Measurements from ENCODE around the gene BOLL. TPM values are rescaled to one million over a fixed set of nuclear protein-coding genes. Genes with fewer than 3 reads are reported as not detected.

Gene BOLL
- total and polyA plus RNA-seq, 11 donors, result 0.08 to 0.21 (median 0.12) TPM; not detected in 8

GRCh38 chr2:197795277-197795676 lies 10.2 kb upstream of the BOLL start:
- no peak for DNase-seq
- no peaks in the 10 kb centered on the region for H3K36me3 ChIP-seq
- ATAC-seq, result no peak
- H3K27me3 ChIP-seq, result peaks cover 0 to 6% (median 0%) of the 10 kb centered on the region in 9 donors
- intact Hi-C loops (cut with DNase I), result no loop called here
- peaks cover 0 to 3% (median 0%) of the 10 kb centered on the region in 12 donors for H3K9me3 ChIP-seq
- H3K4me1 ChIP-seq, result peaks cover 0 to 25% (median 0%) of the 10 kb centered on the region in 12 donors
- no peak overlapping the region for H3K27ac ChIP-seq
- H3K4me3 ChIP-seq, result no peak overlapping the region
- no peak for TF ChIP-seq POLR2A (IDR thresholded peaks at IDR 0.05)

GRCh38 chr2:197793456-197793855 lies 8.3 kb upstream of the BOLL start:
- no peak overlapping the region for H3K4me3 ChIP-seq
- no peak overlapping the region for H3K27ac ChIP-seq
- peaks cover 0 to 6% (median 0%) of the 10 kb centered on the region in 9 donors for H3K27me3 ChIP-seq
- H3K36me3 ChIP-seq, result no peaks in the 10 kb centered on the region
- no peak for TF ChIP-seq POLR2A (IDR thresholded peaks at IDR 0.05)
- no peak for TF ChIP-seq CTCF (IDR thresholded peaks at IDR 0.05)
- DNase-seq, result peak in 2 of 5 donors; percentile 28 to 30
- ATAC-seq, result peak; percentile 52 to 89 (median 87)
- intact Hi-C loops (cut with DNase I), result loop anchor here in 1 of 10 donors (5.0 kb wide), 1 partner anchor 86 kb away; the partner anchor contains the start of gene MARS2
- peaks cover 0 to 19% (median 0%) of the 10 kb centered on the region in 12 donors for H3K4me1 ChIP-seq
- H3K9me3 ChIP-seq, result peaks cover 0 to 3% (median 0%) of the 10 kb centered on the region in 12 donors
- WGBS, 4 donors, result 40 to 63% (median 46%) methylated on average over 1 of the region's 1 CpG

DNA sequence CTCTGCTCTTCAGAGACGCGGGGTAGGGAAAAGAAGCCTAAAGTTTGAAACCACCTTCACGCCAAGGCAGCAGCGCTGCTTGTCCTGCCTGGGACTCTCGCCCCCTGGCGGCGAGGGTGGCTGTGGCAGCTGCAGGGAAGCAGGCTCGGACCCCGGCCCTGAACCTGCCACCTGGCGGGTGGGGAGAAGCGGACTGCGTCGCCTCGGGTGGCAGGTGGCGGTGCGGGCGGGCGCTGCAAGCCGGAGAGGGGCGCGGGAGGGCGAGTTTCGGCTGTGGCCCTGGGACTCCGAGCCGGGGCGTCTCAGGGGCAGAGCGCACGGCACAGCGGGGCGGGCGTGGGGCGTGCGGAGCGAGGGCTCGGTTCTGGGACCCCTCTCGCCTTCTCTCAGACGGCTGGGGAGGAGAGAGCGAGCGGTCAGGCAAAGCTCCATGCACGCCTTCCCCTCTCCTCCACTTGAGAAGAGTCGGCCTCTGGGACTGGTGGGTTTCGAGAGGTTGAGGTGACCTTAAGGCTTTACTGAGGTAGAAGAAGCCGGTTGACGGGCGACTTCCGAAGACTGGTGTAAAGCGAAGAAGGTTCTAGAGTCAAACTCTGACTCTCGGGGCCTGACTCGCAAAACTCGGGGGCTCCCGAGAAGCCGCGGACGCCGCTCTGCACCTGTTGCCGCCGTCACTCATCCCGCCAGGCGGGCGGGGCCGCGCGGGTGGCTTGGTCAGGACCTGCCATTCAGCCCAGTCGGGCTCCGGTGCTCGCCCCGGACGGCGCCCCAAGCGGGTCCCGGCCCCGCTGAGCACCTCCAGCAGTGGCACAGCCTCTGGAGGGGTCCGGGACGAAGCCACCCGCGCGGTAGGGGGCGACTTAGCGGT lies 1.1 kb upstream of the BOLL start:
- 5 to 8% (median 6%) methylated on average over 44 to 79 of the region's 79 CpGs for WGBS, 4 donors

DNA sequence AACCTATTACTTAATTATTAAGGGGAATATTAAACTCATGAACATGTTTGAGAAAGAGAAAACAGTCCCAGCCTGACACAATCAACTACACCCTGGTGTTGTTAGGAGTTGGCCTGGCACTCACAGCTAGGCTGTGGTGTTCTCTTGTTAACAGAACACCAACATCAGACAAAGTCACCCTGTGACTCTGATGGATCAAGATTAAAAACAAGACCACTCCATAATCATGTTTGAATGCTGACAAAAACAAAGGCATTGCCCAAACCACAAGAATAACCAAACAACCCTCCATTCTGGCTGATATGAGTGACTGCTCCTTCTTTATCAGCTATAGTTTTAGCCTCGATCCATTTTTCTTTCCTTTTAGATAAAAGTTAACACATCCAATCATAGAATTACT lies 3.0 kb downstream of the BOLL start:
- Histone ChIP-seq H3K4me3 (no peak overlapping the region), H3K9me3 (no peaks in the 10 kb centered on the region), H3K36me3 (no peaks in the 10 kb centered on the region), H3K27ac (no peak overlapping the region), H3K4me1 (peaks cover 0 to 11% (median 0%) of the 10 kb centered on the region in 12 donors), H3K27me3 (peaks cover 0 to 20% (median 13%) of the 10 kb centered on the region in 9 donors)
- DNase-seq (no peak), ATAC-seq (no peak)
- intact Hi-C loops (cut with DNase I), result no loop called here
- 37 to 43% (median 39%) methylated on average over 1 of the region's 1 CpG for WGBS, 4 donors
- TF ChIP-seq CTCF (IDR thresholded peaks at IDR 0.05), result no peak
- no peak for TF ChIP-seq POLR2A (IDR thresholded peaks at IDR 0.05)

More for the DNA sequence above, 1.1 kb upstream of the BOLL start:
- Histone ChIP-seq H3K36me3 (no peaks in the 10 kb centered on the region), H3K4me3 (peak overlapping the region; percentile 29 to 57 (median 50)), H3K4me1 (peaks cover 0 to 11% (median 0%) of the 10 kb centered on the region in 12 donors), H3K9me3 (no peaks in the 10 kb centered on the region), H3K27ac (no peak overlapping the region), H3K27me3 (peaks cover 0 to 29% (median 13%) of the 10 kb centered on the region in 9 donors)
- TF ChIP-seq POLR2A (IDR thresholded peaks at IDR 0.05) (no peak), CTCF (IDR thresholded peaks at IDR 0.05) (peak; percentile 32 to 64 (median 42))
- peak in 4 of 5 donors; percentile 21 to 75 (median 44) for DNase-seq
- intact Hi-C loops (cut with DNase I), result no loop called here
- peak in 3 of 4 donors; percentile 67 to 87 (median 71) for ATAC-seq

All from heart left ventricle (tissue), 16 donors.